HG03045 (cell line): Measurements from ENCODE around the gene SYK.

Experiments used
- ATAC-seq: cut with Tn5 transposase; IDR thresholded peaks from one replicate; pipeline ENCODE4 v1.9.1; 2021; ENCODE audit warnings: mild to moderate bottlenecking, moderate library complexity; ENCODE audit not compliant: unreplicated experiment

SYK gene

GRCh38 chr9:90939351-90939750 lies 137.7 kb downstream of the SYK start:
- no peak for ATAC-seq

GRCh38 chr9:90940280-90940679 lies 138.7 kb downstream of the SYK start:
- no peak for ATAC-seq

GRCh38 chr9:90941661-90942060 lies 140.0 kb downstream of the SYK start:
- ATAC-seq = no peak

GRCh38 chr9:90942555-90942954 lies 140.9 kb downstream of the SYK start:
- no peak for ATAC-seq

- no peak for ATAC-seq
Measured at GRCh38 chr9:90943341-90943740, 141.7 kb downstream of the SYK start.

- ATAC-seq = no peak
Measured at GRCh38 chr9:90945336-90945735, 143.7 kb downstream of the SYK start.

DNA sequence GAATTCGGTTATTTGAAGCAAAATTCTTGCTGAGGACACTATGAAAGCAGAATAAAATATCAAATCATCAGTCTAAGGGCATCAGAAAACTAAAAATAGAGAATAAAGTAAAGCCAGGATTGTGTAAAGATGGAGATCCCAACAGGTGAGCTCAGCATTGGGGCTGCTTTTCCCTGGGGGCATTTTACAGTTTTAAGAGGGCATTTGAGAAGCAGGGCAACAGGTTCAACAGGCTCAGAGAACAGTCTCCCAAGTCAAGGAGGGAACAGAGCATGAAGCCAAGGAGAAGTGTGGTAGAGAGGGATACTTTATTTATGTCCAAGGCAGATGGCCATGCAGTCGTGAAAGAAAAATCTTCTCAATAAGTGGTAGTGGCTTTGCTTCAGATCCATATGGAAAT lies 145.4 kb downstream of the SYK start:
- ATAC-seq = no peak
